Right atrium auricular region (tissue), 2 donors: ENCODE measurements around the gene EPHA6. TPM values are rescaled to one million over a fixed set of nuclear protein-coding genes. Genes with fewer than 3 reads are reported as not detected.
"Not testable (repeated sequence)": the region's sequence is repeated elsewhere in the genome, so short reads cannot be mapped to it uniquely, and the experiment has no call there.

Source experiments
- DNase-seq: peaks from one replicate; pipeline ENCODE4 v3.0.0-alpha.2; 2019; ENCODE audit warnings: low spot score
- H3K27ac ChIP-seq, 2 donors: fragments of 200-600 bp; sonication (generic); 1 replicate in 1 of 2; 2 replicates in 1 of 2; pipeline ENCODE4 v1.5.1; 2016 to 2019
- H3K27me3 ChIP-seq, 2 donors: fragments of 200-600 bp; sonication (generic); one replicate each; pipeline versions ENCODE4 v1.5.1 to v1.6.0; 2017 to 2019
- H3K36me3 ChIP-seq: fragments of 200-600 bp; sonication (generic); one replicate; pipeline ENCODE4 v1.5.1; 2016
- H3K4me1 ChIP-seq, 2 donors: fragments of 200-600 bp; sonication (generic); one replicate each; pipeline versions ENCODE4 v1.5.1 to v1.6.0; 2017 to 2019
- H3K4me3 ChIP-seq, 2 donors: fragments of 200-600 bp; sonication (generic); 1 replicate in 1 of 2; 2 replicates in 1 of 2; pipeline ENCODE4 v1.5.1; 2017 to 2019; ENCODE audit warnings: mild to moderate bottlenecking in 1 of 2, moderate library complexity in 1 of 2
- H3K9me3 ChIP-seq, 2 donors: fragments of 200-600 bp; sonication (generic); one replicate each; pipeline ENCODE4 v1.5.1; 2019
- CTCF ChIP-seq, 2 donors: fragments of 200-600 bp; sonication (generic); IDR thresholded peaks; one replicate each; pipeline ENCODE4 v1.5.1; 2019; ENCODE audit warnings: antibody characterized with exemption in 2 of 2
- total RNA-seq, 2 donors: library from RNA; depleted of rRNA; stranded (reverse); fragments of >200 nt; gene quantifications; one replicate each; pipeline ENCODE4 v1.1.0, GENCODE V29; 2016

Gene EPHA6
- total RNA-seq, 2 donors from 2014 or later = 0.22 to 0.35 TPM

- peaks cover 0 to 26% of the 10 kb centered on the region in 2 donors for H3K9me3 ChIP-seq
- no peak for TF ChIP-seq CTCF (IDR thresholded peaks at IDR 0.05)
- no peaks in the 10 kb centered on the region for H3K27me3 ChIP-seq
- no peak for DNase-seq
- H3K27ac ChIP-seq = no peak overlapping the region
- H3K4me1 ChIP-seq = no peaks in the 10 kb centered on the region
- H3K4me3 ChIP-seq = no peak overlapping the region
- no peaks in the 10 kb centered on the region for H3K36me3 ChIP-seq
Measured at GRCh38 chr3:97504463-97504862, 690.1 kb downstream of the EPHA6 start.

GRCh38 chr3:97510795-97511194 lies 696.4 kb downstream of the EPHA6 start:
- H3K9me3 ChIP-seq = peaks cover 0 to 1% of the 10 kb centered on the region in 2 donors
- no peak for DNase-seq
- H3K27ac ChIP-seq = no peak overlapping the region
- H3K4me3 ChIP-seq = no peak overlapping the region
- no peaks in the 10 kb centered on the region for H3K36me3 ChIP-seq
- H3K4me1 ChIP-seq = no peaks in the 10 kb centered on the region
- no peaks in the 10 kb centered on the region for H3K27me3 ChIP-seq
- TF ChIP-seq CTCF (IDR thresholded peaks at IDR 0.05) = no peak

- DNase-seq = no peak
- no peak overlapping the region for H3K27ac ChIP-seq
- no peak overlapping the region for H3K4me3 ChIP-seq
- TF ChIP-seq CTCF (IDR thresholded peaks at IDR 0.05) = no peak
- H3K27me3 ChIP-seq = no peaks in the 10 kb centered on the region
- no peaks in the 10 kb centered on the region for H3K36me3 ChIP-seq
- H3K9me3 ChIP-seq = peaks cover 0 to 2% of the 10 kb centered on the region in 2 donors
- no peaks in the 10 kb centered on the region for H3K4me1 ChIP-seq
Measured at GRCh38 chr3:97515076-97515475, 700.7 kb downstream of the EPHA6 start.

- Histone ChIP-seq H3K4me1 (no peaks in the 10 kb centered on the region), H3K27ac (no peak overlapping the region), H3K4me3 (no peak overlapping the region), H3K9me3 (no peaks in the 10 kb centered on the region), H3K27me3 (no peaks in the 10 kb centered on the region), H3K36me3 (no peaks in the 10 kb centered on the region)
- no peak for TF ChIP-seq CTCF (IDR thresholded peaks at IDR 0.05)
- no peak for DNase-seq
Measured at GRCh38 chr3:97530691-97531090, 716.3 kb downstream of the EPHA6 start.

GRCh38 chr3:97547573-97547972 lies 733.2 kb downstream of the EPHA6 start:
- not testable (repeated sequence) for H3K9me3 ChIP-seq

GRCh38 chr3:97550408-97550807 lies 736.0 kb downstream of the EPHA6 start:
- no peaks in the 10 kb centered on the region for H3K9me3 ChIP-seq
- H3K36me3 ChIP-seq = no peaks in the 10 kb centered on the region
- TF ChIP-seq CTCF (IDR thresholded peaks at IDR 0.05) = no peak
- no peak overlapping the region for H3K27ac ChIP-seq
- DNase-seq = no peak
- H3K27me3 ChIP-seq = no peaks in the 10 kb centered on the region
- H3K4me3 ChIP-seq = no peak overlapping the region
- H3K4me1 ChIP-seq = no peaks in the 10 kb centered on the region

More at GRCh38 chr3:97547573-97547972, 733.2 kb downstream of the EPHA6 start:
- H3K27me3 ChIP-seq, H3K4me1 ChIP-seq, H3K27ac ChIP-seq, DNase-seq, H3K36me3 ChIP-seq, H3K4me3 ChIP-seq: not testable (repeated sequence)
